Measurements from ENCODE around the gene TUNAR.

TUNAR gene

GRCh38 chr14:95922080-95922479 is 45.4 kb downstream of the TUNAR start:
- no peak overlapping the region for H3K4me3 ChIP-seq (ENCODE audit: low read depth, low read length)
- no peak for DNase-seq (ENCODE audit: low read depth)
- TF ChIP-seq CTCF (IDR thresholded peaks at IDR 0.05; ENCODE audit: low read depth, low read length, missing control alignments), result no peak

DNA sequence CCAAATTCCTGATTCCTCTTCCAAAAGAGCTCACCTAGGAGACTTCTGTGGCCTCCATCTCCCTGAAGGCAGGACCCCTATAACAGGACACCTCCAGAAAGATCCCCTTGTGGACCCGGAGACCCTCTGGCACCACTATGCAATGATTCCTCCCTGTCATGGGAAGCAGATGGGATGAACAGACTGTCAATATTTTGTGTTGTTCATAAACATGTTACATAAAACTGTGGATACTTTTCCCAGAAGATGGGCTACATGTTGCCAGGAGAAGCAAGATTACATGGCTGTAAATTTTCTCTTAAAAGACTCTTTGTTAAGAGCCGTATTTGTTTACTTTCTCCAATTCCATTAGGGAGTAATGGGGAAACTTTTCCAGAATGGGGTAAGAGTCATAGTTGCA is 52.1 kb downstream of the TUNAR start:
- H3K4me3 ChIP-seq (ENCODE audit: low read depth, low read length), result no peak overlapping the region
- TF ChIP-seq CTCF (IDR thresholded peaks at IDR 0.05; ENCODE audit: low read depth, low read length, missing control alignments), result no peak
- no peak for DNase-seq (ENCODE audit: low read depth)

DNA sequence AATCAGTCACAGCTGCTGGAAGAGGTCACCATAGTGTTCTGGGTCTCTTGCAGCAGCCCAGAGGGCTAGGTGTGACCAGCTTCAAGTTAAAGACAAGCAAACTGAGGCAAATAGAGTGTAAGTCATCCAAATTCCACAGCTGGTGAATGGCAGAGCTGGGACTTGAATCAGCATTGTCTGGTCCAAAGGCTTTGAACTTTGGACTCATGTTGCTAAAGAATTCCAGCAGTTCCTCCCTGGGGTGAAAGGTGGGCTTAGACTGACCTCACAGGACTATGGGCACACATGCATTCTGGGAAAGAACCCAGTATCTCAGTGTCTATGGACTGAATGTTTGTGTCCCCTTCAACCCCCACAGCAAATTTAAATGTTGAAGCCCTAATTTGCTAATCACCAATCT is 54.8 kb downstream of the TUNAR start:
- DNase-seq (ENCODE audit: low read depth), result no peak
- H3K4me3 ChIP-seq (ENCODE audit: low read depth, low read length), result no peak overlapping the region
- TF ChIP-seq CTCF (IDR thresholded peaks at IDR 0.05; ENCODE audit: low read depth, low read length, missing control alignments), result no peak

DNA sequence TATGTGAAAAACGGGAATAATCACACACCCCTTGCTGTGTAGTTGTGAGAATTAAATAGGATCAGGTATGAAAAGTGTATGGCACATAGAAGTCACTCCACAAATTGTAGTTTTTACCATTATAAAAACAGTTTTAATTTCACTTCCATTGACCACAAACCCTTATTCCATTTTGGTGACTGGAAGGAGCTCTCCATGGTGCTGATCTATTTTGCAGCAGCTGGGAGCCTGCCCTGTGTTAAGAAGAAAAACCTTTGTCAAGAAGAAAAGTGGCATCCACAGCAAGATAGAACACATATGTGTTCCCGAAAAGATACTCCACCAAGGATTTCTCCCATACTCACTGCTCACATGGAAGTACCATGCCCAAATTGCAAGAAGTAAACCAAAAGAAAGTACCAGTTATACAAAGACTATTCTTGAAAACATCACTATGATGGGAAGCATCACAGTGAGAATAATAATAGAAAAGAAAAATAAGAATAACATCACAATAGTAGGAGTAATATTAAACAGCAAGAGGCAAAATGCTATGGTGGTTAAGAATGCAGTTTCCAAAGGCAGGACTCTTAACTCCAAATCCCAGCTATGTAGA is 58.7 kb downstream of the TUNAR start:
- H3K4me3 ChIP-seq (ENCODE audit: low read depth, low read length), result no peak overlapping the region
- no peak for TF ChIP-seq CTCF (IDR thresholded peaks at IDR 0.05; ENCODE audit: low read depth, low read length, missing control alignments)
- DNase-seq (ENCODE audit: low read depth), result no peak

DNA sequence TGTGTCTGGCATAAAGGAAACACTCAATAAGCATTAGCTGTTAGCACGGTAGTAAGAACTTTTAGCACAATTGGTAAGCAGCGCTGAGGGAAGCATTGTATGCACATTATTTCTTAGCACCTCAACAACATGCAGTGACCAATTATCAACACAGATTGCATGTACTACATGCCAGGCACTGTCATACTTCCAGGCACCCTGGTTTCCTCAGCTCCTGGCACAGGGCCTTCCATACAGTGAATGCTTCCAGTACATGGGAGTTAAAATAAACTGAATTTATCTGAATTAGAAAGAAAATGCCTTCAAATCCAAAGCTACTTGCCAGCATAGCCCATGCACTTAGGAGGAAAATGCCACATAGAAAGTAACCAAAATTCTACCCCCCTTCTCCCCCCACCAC is 59.4 kb downstream of the TUNAR start:
- no peak for DNase-seq (ENCODE audit: low read depth)
- H3K4me3 ChIP-seq (ENCODE audit: low read depth, low read length), result no peak overlapping the region
- TF ChIP-seq CTCF (IDR thresholded peaks at IDR 0.05; ENCODE audit: low read depth, low read length, missing control alignments), result no peak

GRCh38 chr14:95939335-95939734 is 62.7 kb downstream of the TUNAR start:
- H3K4me3 ChIP-seq (ENCODE audit: low read depth, low read length), result no peak overlapping the region
- no peak for DNase-seq (ENCODE audit: low read depth)
- no peak for TF ChIP-seq CTCF (IDR thresholded peaks at IDR 0.05; ENCODE audit: low read depth, low read length, missing control alignments)

GRCh38 chr14:95941897-95942296 is 65.3 kb downstream of the TUNAR start:
- no peak overlapping the region for H3K4me3 ChIP-seq (ENCODE audit: low read depth, low read length)
- TF ChIP-seq CTCF (IDR thresholded peaks at IDR 0.05; ENCODE audit: low read depth, low read length, missing control alignments), result no peak
- no peak for DNase-seq (ENCODE audit: low read depth)
